Kidney (tissue), 14 donors: ENCODE measurements around the gene FAM181B. TPM values are rescaled to one million over a fixed set of nuclear protein-coding genes. Genes with fewer than 3 reads are reported as not detected.

ENCODE experiments used
- DNase-seq, 5 donors: peaks; one replicate each; pipeline ENCODE4 v3.0.0-alpha.2; 2013 to 2020
- FAIRE-seq: peaks from 2 replicates; lab custom pipeline; 2012; peaks lifted over from hg19 to GRCh38; lab: Jason Lieb, UNC
- H3K27ac ChIP-seq, 2 donors: one replicate each; pipeline ENCODE4 v1.7.0; 2013; ENCODE audit warnings: low read depth in 2 of 2, low read length in 2 of 2, inconsistent platforms in 1 of 2
- H3K27me3 ChIP-seq: one replicate; pipeline ENCODE4 v1.7.1; 2013; ENCODE audit warnings: low read length, inconsistent platforms; ENCODE audit not compliant: control insufficient read depth, insufficient read depth
- H3K36me3 ChIP-seq, 3 donors: one replicate each; pipeline versions ENCODE4 v1.7.0 to v1.7.1; 2013; ENCODE audit warnings: low read length in 3 of 3, control low read depth in 1 of 3, inconsistent platforms in 1 of 3; ENCODE audit not compliant: insufficient read depth in 3 of 3, control insufficient read depth in 2 of 3
- H3K4me1 ChIP-seq, 3 donors: one replicate each; pipeline versions ENCODE4 v1.7.0 to v1.7.1; 2013; ENCODE audit warnings: low read length in 3 of 3, inconsistent platforms in 1 of 3, low read depth in 1 of 3; ENCODE audit not compliant: control insufficient read depth in 2 of 3, insufficient read depth in 2 of 3
- H3K4me3 ChIP-seq, 3 donors: one replicate each; pipeline versions ENCODE4 v1.7.0 to v1.8.1; 2013; ENCODE audit warnings: low read length in 3 of 3, control low read depth in 1 of 3, inconsistent platforms in 1 of 3
- H3K9ac ChIP-seq, 3 donors: one replicate each; pipeline versions ENCODE4 v1.7.0 to v1.7.1; 2013; ENCODE audit warnings: low read length in 3 of 3, control low read depth in 1 of 3, inconsistent platforms in 1 of 3
- H3K9me3 ChIP-seq, 3 donors: one replicate each; pipeline versions ENCODE4 v1.7.0 to v1.7.1; 2013; ENCODE audit warnings: low read length in 3 of 3, control low read depth in 1 of 3, inconsistent platforms in 1 of 3; ENCODE audit not compliant: control insufficient read depth in 2 of 3, insufficient read depth in 1 of 3
- intact Hi-C: fragments of 100-400 bp; cut with DNase I; formaldehyde crosslinking; loops from one replicate; pipeline ENCODE4 v1.11.1; 2022
- polyA plus RNA-seq: library from polyadenylated mRNA; stranded (reverse); fragments of 350-450 nt; fragmentation: Illumina TruSeq; extraction: RNeasy Lipid Tissue Mini Kit (QIAGEN cat#74804); gene quantifications from one replicate; pipeline ENCODE4 v1.2.3, GENCODE V29; 2014; ENCODE audit warnings: low read depth, low replicate concordance; ENCODE audit not compliant: insufficient read depth
- total RNA-seq: library from RNA; stranded (reverse); fragmentation: NEBNext Ultra II Directional; extraction: Animal tissue kit (Norgen Biotek cat#: 25700); gene quantifications from one replicate; pipeline ENCODE4 v1.2.1, GENCODE V29; 2021
- TF ChIP-seq, protein P1 (sequence below): IDR thresholded peaks from 3 replicates; pipeline ENCODE4 v1.5.1; 2012; ENCODE audit warnings: mild to moderate bottlenecking, moderate library complexity, borderline replicate concordance; ENCODE audit not compliant: insufficient read depth; ENCODE audit errors: extremely low read depth
- donor health status: control.
- donor health status: control.
- donor health status: control.
- donor health status: control.
- donor health status: control.
- donor health status: DM: yes; HTN: yes; CAD: no.
- donor health status: Normal renal cell carcinoma (clear cell type).

The FAM181B gene
- total and polyA plus RNA-seq, 2 donors from 2014 or later = 0.97 to 1.3 TPM

DNA sequence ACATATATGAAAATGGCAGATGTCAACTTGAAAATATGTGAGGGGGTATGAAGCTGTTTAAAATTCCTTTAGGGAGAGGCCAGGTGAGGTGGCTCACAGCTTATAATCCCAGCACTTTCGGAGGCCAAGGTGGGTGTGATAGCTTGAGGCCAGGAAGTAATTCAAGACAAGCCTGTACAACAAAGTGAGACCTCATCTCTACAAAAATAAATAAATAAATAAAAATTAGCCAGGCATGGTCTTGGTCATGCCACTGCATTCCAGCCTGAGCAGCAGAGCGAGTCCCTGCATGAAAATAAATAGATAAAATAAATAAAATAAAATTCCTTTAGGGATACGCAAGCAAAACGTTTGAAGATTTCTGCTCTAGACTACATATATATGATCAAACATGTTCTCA, 38.1 kb upstream of the FAM181B start:
- no peak overlapping the region for H3K9ac ChIP-seq
- intact Hi-C loops = no loop called here
- H3K4me3 ChIP-seq = no peak overlapping the region
- no peaks in the 10 kb centered on the region for H3K27me3 ChIP-seq
- TF ChIP-seq, protein P1, sequence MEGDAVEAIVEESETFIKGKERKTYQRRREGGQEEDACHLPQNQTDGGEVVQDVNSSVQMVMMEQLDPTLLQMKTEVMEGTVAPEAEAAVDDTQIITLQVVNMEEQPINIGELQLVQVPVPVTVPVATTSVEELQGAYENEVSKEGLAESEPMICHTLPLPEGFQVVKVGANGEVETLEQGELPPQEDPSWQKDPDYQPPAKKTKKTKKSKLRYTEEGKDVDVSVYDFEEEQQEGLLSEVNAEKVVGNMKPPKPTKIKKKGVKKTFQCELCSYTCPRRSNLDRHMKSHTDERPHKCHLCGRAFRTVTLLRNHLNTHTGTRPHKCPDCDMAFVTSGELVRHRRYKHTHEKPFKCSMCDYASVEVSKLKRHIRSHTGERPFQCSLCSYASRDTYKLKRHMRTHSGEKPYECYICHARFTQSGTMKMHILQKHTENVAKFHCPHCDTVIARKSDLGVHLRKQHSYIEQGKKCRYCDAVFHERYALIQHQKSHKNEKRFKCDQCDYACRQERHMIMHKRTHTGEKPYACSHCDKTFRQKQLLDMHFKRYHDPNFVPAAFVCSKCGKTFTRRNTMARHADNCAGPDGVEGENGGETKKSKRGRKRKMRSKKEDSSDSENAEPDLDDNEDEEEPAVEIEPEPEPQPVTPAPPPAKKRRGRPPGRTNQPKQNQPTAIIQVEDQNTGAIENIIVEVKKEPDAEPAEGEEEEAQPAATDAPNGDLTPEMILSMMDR = no peak
- DNase-seq = no peak
- no peak for FAIRE-seq
- no peaks in the 10 kb centered on the region for H3K4me1 ChIP-seq
- H3K27ac ChIP-seq = no peak overlapping the region
- no peaks in the 10 kb centered on the region for H3K36me3 ChIP-seq
- H3K9me3 ChIP-seq = no peaks in the 10 kb centered on the region

DNA sequence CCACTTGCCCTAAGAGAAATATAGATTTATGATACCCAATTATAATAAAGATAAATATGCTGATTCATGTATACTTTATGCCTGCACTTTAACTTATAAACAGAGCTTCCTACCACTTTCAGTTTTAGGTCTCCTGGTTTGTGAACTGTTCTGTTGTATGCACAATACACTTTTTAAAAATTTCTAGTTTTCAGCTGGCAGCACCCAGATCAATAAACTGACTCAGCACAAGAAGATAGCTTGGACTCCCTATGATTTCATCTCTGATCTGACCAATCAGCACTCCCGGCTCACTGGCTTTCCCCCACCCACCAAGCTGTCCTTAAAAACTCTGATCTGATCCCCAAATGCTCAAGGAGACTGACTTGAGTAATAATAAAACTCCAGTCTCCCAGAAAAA, 33.5 kb upstream of the FAM181B start:
- DNase-seq = no peak
- Histone ChIP-seq H3K4me1 (no peaks in the 10 kb centered on the region), H3K9me3 (no peaks in the 10 kb centered on the region), H3K4me3 (no peak overlapping the region), H3K27ac (no peak overlapping the region), H3K36me3 (no peaks in the 10 kb centered on the region), H3K9ac (no peak overlapping the region), H3K27me3 (no peaks in the 10 kb centered on the region)
- no peak for FAIRE-seq
- TF ChIP-seq, protein P1 = no peak
- intact Hi-C loops = no loop called here

DNA sequence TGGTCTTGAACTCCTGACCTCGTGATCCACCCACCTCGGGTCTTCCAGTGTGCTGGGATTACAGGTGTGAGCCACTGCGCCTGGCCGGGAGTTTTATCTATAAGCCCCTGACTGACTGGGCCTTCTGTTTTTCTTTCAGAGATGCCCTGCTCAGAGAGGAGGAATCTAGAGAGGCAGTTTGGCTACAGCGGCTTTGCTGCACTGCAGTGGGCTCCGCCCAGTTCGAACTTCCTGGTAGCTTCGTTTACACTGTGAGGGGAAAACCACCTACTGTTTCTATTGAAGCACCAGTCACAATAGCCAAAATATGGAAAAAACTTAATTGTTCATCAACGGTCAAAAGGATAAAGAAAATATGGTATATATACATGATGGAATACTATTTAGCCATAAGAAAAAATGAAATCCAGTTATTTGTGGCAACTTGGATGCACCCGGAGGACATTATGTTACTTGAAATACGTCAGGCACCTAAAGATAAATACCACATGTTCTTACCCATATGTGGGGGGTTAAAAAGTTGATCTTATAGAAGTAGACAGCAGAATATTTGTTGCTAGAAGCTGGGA, 31.9 kb upstream of the FAM181B start:
- TF ChIP-seq, protein P1 = no peak
- no peaks in the 10 kb centered on the region for H3K27me3 ChIP-seq
- H3K9ac ChIP-seq = no peak overlapping the region
- no peaks in the 10 kb centered on the region for H3K4me1 ChIP-seq
- no peak for FAIRE-seq
- H3K27ac ChIP-seq = no peak overlapping the region
- intact Hi-C loops = no loop called here
- no peak for DNase-seq
- no peak overlapping the region for H3K4me3 ChIP-seq
- H3K36me3 ChIP-seq = no peaks in the 10 kb centered on the region
- no peaks in the 10 kb centered on the region for H3K9me3 ChIP-seq

DNA sequence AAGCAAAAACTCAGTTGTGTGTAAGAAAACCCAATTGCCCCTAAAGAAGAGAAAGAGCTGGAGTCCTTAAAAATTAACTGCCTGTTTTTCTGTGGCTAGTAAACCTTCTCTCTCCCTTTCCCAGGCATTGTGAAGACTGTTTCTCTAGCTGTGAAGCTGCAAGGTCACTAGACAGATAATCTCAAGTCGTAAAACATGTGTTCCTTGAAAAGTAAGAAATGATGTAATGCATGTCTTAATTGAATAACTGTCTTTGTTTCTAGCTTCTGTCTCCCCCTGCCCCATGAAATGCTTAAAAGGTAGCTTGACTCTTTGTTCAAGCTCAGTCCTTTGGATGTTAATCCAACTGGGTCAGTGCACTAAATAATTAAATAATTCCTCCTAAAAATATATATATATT, 29.5 kb upstream of the FAM181B start:
- Histone ChIP-seq H3K27ac (no peak overlapping the region), H3K4me3 (no peak overlapping the region), H3K27me3 (no peaks in the 10 kb centered on the region), H3K36me3 (no peaks in the 10 kb centered on the region), H3K4me1 (no peaks in the 10 kb centered on the region), H3K9ac (no peak overlapping the region), H3K9me3 (no peaks in the 10 kb centered on the region)
- intact Hi-C loops = no loop called here
- no peak for FAIRE-seq
- DNase-seq = no peak
- TF ChIP-seq, protein P1 = no peak
